T-cell (primary cell): Measurements from ENCODE around the gene WFS1. TPM values are rescaled to one million over a fixed set of nuclear protein-coding genes. Genes with fewer than 3 reads are reported as not detected.

Source experiments
- ATAC-seq, 4 experiments: fragments of 200-7000 bp in 3 of 4; fragments of 150-1000 bp in 1 of 4; cut with Tn5 transposase; replicated peaks in 1 of 4; 1 replicate in 3 of 4; 2 replicates in 1 of 4; pipeline ENCODE4 v1.10.0; 2021; ENCODE audit warnings: moderate library complexity in 3 of 4, mild to moderate bottlenecking in 2 of 4, moderate number of reproducible peaks in 1 of 4
- CTCF ChIA-PET, 2 donors: fragments of 300-600 bp; sonication (Branson Sonifier 250); formaldehyde crosslinking; loops; one replicate each; lab custom pipeline; 2022; ENCODE audit warnings: antibody characterized with exemption in 2 of 2; lab: Charles Lee
- POLR2A ChIA-PET, 2 donors: fragments of 300-600 bp; sonication (Branson Sonifier 250); formaldehyde crosslinking; loops; one replicate each; lab custom pipeline; 2022; ENCODE audit warnings: antibody characterized with exemption in 2 of 2; lab: Charles Lee
- DNase-seq, 35 experiments: peaks; one replicate each; pipeline versions ENCODE4 v3.0.0 to v3.0.0-alpha.2; 2013 to 2023
- H3K27ac ChIP-seq: one replicate; pipeline ENCODE4 v1.5.1; 2013; ENCODE audit warnings: low read length
- H3K27me3 ChIP-seq, 2 experiments: replicated peaks in 1 of 2; 1 replicate in 1 of 2; 2 replicates in 1 of 2; pipeline versions ENCODE4 v1.6.1 to v1.7.0; 2013; ENCODE audit warnings: low read length in 1 of 2, mixed read lengths in 1 of 2; ENCODE audit not compliant: control insufficient read depth in 2 of 2, insufficient read depth in 2 of 2; ENCODE audit errors: extremely low read depth in 1 of 2
- H3K36me3 ChIP-seq, 2 donors: 1 replicate in 1 of 2; 2 replicates in 1 of 2; pipeline versions ENCODE4 v1.6.1 to v1.7.0; 2013; ENCODE audit warnings: low read length in 1 of 2; ENCODE audit not compliant: control insufficient read depth in 2 of 2, insufficient read depth in 1 of 2; ENCODE audit errors: extremely low read depth in 1 of 2
- H3K4me1 ChIP-seq, 2 experiments: 1 replicate in 1 of 2; 2 replicates in 1 of 2; pipeline versions ENCODE4 v1.6.1 to v1.7.0; 2013; ENCODE audit warnings: low read length in 2 of 2, mixed read lengths in 1 of 2; ENCODE audit not compliant: insufficient read depth in 2 of 2, control insufficient read depth in 1 of 2; ENCODE audit errors: extremely low read depth in 1 of 2
- H3K4me3 ChIP-seq, 2 donors: 1 replicate in 1 of 2; 2 replicates in 1 of 2; pipeline versions ENCODE4 v1.5.1 to v1.7.0; 2013; ENCODE audit warnings: mild to moderate bottlenecking in 2 of 2, low read length in 1 of 2, moderate library complexity in 1 of 2; ENCODE audit not compliant: control insufficient read depth in 1 of 2; ENCODE audit errors: extremely low read depth in 1 of 2
- H3K9me3 ChIP-seq: 2 replicates; pipeline ENCODE4 v1.7.0; 2013
- H3K27ac Mint-ChIP-seq, 2 donors: one replicate each; pipeline ENCODE4 v1.8.0; 2020 to 2021; ENCODE audit warnings: mild to moderate bottlenecking in 2 of 2, mixed read lengths in 2 of 2
- H3K27me3 Mint-ChIP-seq, 2 donors: one replicate each; pipeline ENCODE4 v1.8.0; 2021 to 2022; ENCODE audit warnings: mixed read lengths in 2 of 2
- H3K36me3 Mint-ChIP-seq: one replicate; pipeline ENCODE4 v1.8.0; 2021; ENCODE audit warnings: mixed read lengths
- H3K4me1 Mint-ChIP-seq, 3 donors: one replicate each; pipeline ENCODE4 v1.8.0; 2020 to 2022; ENCODE audit warnings: mixed read lengths in 3 of 3, mild to moderate bottlenecking in 1 of 3
- H3K4me3 Mint-ChIP-seq, 3 donors: one replicate each; pipeline ENCODE4 v1.8.0; 2020 to 2022; ENCODE audit warnings: mild to moderate bottlenecking in 3 of 3, mixed read lengths in 3 of 3, moderate library complexity in 3 of 3
- H3K9me3 Mint-ChIP-seq, 3 donors: one replicate each; pipeline ENCODE4 v1.8.0; 2020 to 2022; ENCODE audit warnings: mixed read lengths in 3 of 3
- WGBS: methylation state at CpG from one replicate; pipeline ENCODE4 v1.1.5; 2013; ENCODE audit warnings: missing lambda C conversion rate; ENCODE audit not compliant: insufficient coverage; 5-methylcytosine and 5-hydroxymethylcytosine counted together
- total RNA-seq, 35 experiments: library from RNA in 6 of 35; stranded (reverse) in 6 of 35; fragments of 120-200 nt in 1 of 35; gene quantifications; one replicate each; pipeline versions ENCODE4 v1.2.1 to v1.2.4 and lab custom pipeline; 2013 to 2026

The WFS1 gene
- total RNA-seq, 5 donors from 2014 or later (not counting 1 experiment from before 2014, with no cell fraction given) = 3.2 to 6.2 (median 5.1) TPM

DNA sequence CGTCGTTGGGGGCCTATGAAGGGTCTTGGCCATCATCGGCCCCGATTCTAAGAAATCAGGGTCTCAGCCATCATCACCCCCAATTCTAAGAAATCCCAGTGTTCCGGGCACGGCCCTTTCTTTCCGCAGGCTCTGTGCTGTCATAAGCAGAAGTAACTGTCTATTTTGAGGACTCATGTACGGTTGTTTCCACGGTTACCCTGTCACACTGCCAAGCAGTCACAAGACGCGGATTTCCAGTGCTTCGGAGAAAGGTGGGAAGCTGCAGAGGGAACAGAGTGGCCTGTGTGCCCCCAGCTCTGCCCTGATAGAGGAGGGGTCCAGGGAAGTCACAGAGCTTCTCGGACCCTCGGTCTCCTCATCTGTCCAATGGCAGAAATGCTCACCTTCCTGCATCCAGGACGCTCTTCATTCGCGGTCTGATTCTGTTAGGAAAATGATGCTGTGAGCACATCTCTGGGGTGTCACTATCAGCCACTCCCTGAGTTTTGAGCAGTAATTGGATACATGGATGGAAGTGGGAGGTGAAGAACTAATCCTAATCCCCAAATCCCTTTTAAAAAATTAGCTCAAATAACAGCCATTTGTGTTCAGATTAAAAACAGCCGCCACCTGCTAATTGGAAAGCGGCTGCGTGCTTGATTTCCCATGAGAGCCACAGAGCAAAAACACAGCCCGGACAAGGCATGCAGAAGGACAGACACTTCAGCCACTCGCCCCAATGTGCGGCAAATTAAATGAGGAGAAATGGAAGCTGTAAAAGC is 73.1 kb downstream of the WFS1 start:
- DNase-seq (no peak), ATAC-seq (no peak)
- Histone ChIP-seq H3K4me1 (peaks cover 0 to 18% of the 10 kb centered on the region in 2 experiments), H3K9me3 (no peaks in the 10 kb centered on the region), H3K36me3 (no peaks in the 10 kb centered on the region), H3K4me3 (no peak overlapping the region), H3K27ac (no peak overlapping the region), H3K27me3 (peaks cover 2 to 50% of the 10 kb centered on the region in 2 experiments)
- Mint-ChIP-seq H3K4me3 (no peak overlapping the region), H3K27me3 (peaks cover 30 to 34% of the 10 kb centered on the region in 2 donors), H3K9me3 (no peaks in the 10 kb centered on the region), H3K36me3 (no peaks in the 10 kb centered on the region), H3K27ac (no peak overlapping the region), H3K4me1 (peaks cover 15 to 23% (median 22%) of the 10 kb centered on the region in 3 donors)
- ChIA-PET POLR2A (no interaction called here), CTCF (no interaction called here)
- 67% methylated on average over 15 of the region's 23 CpGs for WGBS

DNA sequence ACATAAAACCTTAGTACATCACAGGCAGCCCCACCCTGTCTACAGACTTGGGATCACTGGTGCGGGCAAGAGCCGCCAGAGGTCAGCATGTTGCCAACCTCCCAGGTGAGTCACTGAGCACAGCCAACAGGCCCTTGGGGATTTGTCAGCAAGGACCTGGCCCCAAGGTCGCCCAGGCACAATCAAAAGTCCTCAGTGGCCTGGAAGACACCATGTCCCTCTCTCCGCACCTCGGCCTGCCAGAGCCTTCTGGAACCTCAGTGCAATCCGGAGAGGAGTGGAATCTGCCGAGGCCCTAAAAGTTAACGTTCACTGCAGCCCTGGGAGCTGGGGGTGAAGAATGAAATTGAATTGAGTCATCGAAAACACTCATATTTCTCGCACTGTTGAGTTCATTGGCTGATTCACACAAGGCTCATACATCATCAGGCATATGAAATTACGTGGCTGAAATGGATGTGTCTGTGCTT is 74.3 kb downstream of the WFS1 start:
- H3K27ac Mint-ChIP-seq = no peak overlapping the region
- peaks cover 3 to 11% (median 10%) of the 10 kb centered on the region in 3 donors for H3K4me1 Mint-ChIP-seq
- no peaks in the 10 kb centered on the region for H3K36me3 ChIP-seq
- peaks cover 26 to 28% of the 10 kb centered on the region in 2 donors for H3K27me3 Mint-ChIP-seq
- H3K4me3 Mint-ChIP-seq = no peak overlapping the region
- no peak for DNase-seq
- H3K36me3 Mint-ChIP-seq = no peaks in the 10 kb centered on the region
- no peaks in the 10 kb centered on the region for H3K9me3 ChIP-seq
- no peak for ATAC-seq
- CTCF ChIA-PET = no interaction called here
- no peak overlapping the region for H3K4me3 ChIP-seq
- peaks cover 0 to 53% of the 10 kb centered on the region in 2 experiments for H3K27me3 ChIP-seq
- POLR2A ChIA-PET = no interaction called here
- no peaks in the 10 kb centered on the region for H3K9me3 Mint-ChIP-seq
- WGBS = 63% methylated on average over 5 of the region's 11 CpGs
- H3K4me1 ChIP-seq = peaks cover 0 to 5% of the 10 kb centered on the region in 2 experiments
- no peak overlapping the region for H3K27ac ChIP-seq

DNA sequence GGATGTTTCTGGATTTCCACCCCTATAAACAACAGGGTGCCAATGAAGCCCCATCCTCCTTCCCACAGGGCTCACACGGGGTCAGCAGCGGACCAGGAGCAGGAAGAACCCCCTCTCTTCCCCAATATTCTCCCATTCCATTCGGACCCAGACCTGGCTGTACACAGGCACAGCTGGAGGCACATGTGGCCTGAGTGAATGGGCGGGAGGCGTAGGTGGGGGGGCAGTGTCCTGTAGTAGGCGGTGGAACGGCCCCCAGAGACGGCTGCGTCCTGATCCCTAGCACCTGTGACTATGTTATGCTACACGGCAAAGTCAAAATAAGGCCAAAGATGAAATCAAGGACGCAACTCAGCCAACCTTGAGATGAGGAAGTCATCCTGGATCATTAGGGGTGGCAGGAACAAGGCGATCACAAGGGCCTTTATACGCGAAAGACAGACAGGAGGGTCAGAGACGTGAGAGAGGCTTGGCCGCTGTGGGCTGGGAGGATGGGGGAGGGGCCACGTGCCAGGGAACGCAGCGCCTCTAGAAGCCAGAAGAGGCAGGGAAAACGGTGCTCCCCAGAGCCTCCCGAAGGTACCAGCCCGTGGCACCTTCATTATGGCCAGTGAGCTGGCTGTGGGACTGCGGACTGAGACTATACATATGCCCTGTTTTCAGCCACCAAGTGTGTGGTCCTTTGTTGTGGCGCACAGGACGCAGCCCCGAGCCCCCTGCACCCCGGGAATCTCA is 75.6 kb downstream of the WFS1 start:
- POLR2A ChIA-PET = no interaction called here
- Mint-ChIP-seq H3K4me1 (peaks cover 0 to 4% (median 3%) of the 10 kb centered on the region in 3 donors), H3K9me3 (no peaks in the 10 kb centered on the region), H3K27ac (no peak overlapping the region), H3K36me3 (no peaks in the 10 kb centered on the region), H3K27me3 (peaks cover 19 to 27% of the 10 kb centered on the region in 2 donors), H3K4me3 (no peak overlapping the region)
- WGBS = 79% methylated on average over 24 of the region's 27 CpGs
- Histone ChIP-seq H3K9me3 (no peaks in the 10 kb centered on the region), H3K4me3 (no peak overlapping the region), H3K27ac (no peak overlapping the region), H3K27me3 (peaks cover 0 to 47% of the 10 kb centered on the region in 2 experiments), H3K4me1 (no peaks in the 10 kb centered on the region), H3K36me3 (no peaks in the 10 kb centered on the region)
- DNase-seq (no peak), ATAC-seq (no peak)
- CTCF ChIA-PET = interaction anchor here in 1 of 2 donors (0.6 kb wide), 1 partner anchor 85 kb away, joined by 5 read pairs; no protein-coding TSS in a partner anchor

DNA sequence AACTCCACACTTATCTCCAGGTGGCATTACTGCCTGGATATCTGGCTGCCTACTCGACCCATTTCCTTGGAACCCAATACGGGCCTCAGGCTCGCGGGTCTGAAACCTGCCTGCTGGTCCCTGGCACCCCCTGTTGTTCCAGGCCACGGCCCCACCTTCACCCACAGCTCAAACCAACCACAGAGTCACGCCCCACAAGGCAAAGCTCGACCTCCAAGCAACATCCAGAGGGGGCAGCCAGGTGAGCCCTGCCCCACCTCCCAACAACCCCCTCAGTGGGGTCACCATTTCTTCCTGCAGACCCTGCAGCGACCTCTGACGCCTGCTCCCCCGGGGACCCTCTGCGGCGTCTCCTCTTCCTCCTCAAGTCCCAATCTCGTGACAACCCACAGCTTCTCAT is 76.2 kb downstream of the WFS1 start:
- Histone ChIP-seq H3K4me3 (no peak overlapping the region), H3K27me3 (peaks cover 0 to 47% of the 10 kb centered on the region in 2 experiments), H3K36me3 (no peaks in the 10 kb centered on the region), H3K4me1 (no peaks in the 10 kb centered on the region), H3K27ac (no peak overlapping the region), H3K9me3 (no peaks in the 10 kb centered on the region)
- Mint-ChIP-seq H3K4me1 (peaks cover 0 to 4% (median 2%) of the 10 kb centered on the region in 3 donors), H3K9me3 (no peaks in the 10 kb centered on the region), H3K27ac (no peak overlapping the region), H3K36me3 (no peaks in the 10 kb centered on the region), H3K4me3 (no peak overlapping the region), H3K27me3 (peaks cover 13 to 26% of the 10 kb centered on the region in 2 donors)
- no peak for ATAC-seq
- POLR2A ChIA-PET = no interaction called here
- no peak for DNase-seq
- CTCF ChIA-PET = interaction anchor here in 1 of 2 donors (0.6 kb wide), 1 partner anchor 85 kb away, joined by 5 read pairs; no protein-coding TSS in a partner anchor
- 74% methylated on average over 13 of the region's 13 CpGs for WGBS

DNA sequence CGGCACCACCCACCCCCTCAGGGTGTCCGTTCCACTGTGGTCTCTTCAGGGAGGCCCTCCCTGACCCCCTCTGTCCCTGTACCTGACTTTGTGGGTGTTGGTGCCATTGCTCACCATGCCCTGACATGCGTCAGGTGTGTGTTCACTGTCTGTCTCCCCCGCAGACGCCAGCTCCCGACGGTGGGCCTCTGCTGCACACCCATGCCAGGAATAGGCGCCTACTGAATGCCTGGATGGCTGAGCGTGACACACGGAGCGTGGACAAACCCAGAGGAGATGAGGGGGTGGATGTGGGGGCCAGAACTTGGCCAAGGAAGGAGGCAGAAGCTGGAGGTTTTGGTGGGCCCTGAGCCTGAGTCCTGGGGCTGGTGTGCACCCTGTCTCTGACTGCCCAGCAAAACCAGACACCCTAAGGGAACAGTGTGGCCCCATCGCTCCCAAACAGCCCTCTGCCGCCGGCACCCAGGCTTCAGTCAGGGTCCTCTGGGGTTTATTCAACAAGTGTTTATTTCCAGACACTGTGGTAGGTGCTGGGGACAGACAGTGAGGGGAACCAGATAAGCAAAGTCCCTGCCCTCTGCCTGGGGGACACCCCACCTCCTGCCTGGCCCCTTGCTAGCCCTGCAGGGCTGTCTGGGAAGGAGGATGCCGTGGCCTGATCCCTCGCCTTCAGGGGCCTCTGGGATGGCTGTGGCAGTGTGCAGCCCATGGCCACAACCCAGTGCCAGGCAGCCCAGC is 76.9 kb downstream of the WFS1 start:
- Mint-ChIP-seq H3K9me3 (no peaks in the 10 kb centered on the region), H3K27ac (no peak overlapping the region), H3K36me3 (no peaks in the 10 kb centered on the region), H3K27me3 (peaks cover 10 to 25% of the 10 kb centered on the region in 2 donors), H3K4me3 (no peak overlapping the region), H3K4me1 (peaks cover 0 to under 1% (median 0%) of the 10 kb centered on the region in 3 donors)
- ATAC-seq (no peak), DNase-seq (no peak)
- ChIA-PET POLR2A (no interaction called here), CTCF (no interaction called here)
- Histone ChIP-seq H3K27me3 (peaks cover 0 to 52% of the 10 kb centered on the region in 2 experiments), H3K4me1 (no peaks in the 10 kb centered on the region), H3K27ac (no peak overlapping the region), H3K4me3 (no peak overlapping the region), H3K36me3 (no peaks in the 10 kb centered on the region), H3K9me3 (no peaks in the 10 kb centered on the region)
- WGBS = 83% methylated on average over 10 of the region's 16 CpGs

DNA sequence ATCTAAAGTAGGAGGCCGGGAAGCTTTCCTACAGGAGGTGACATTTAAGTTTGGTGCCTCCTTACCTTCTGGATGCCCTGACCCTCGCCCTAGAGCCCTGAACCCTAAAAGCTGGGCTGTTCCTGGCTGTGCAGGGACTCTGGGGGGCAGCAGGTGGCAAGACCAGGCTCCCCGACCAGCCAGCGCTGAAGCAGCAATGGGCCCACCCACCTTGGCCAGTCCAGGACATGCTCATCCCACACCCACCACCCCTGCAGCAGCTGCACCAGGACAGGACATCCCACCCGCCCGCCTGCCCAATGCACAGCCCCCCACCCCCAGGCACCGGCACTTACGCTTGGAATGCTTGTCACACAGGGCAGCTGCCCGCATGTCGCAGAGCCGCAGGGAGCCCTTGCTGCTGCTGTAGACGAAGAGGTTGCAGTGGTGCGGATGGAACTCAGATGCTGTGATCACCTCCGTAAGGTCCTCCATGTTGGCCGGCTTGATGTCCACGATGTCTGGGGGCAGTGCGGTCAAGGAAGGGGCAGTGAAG is 77.9 kb downstream of the WFS1 start:
- Mint-ChIP-seq H3K4me1 (no peaks in the 10 kb centered on the region), H3K4me3 (no peak overlapping the region), H3K36me3 (no peaks in the 10 kb centered on the region), H3K9me3 (no peaks in the 10 kb centered on the region), H3K27me3 (peaks cover 12 to 30% of the 10 kb centered on the region in 2 donors), H3K27ac (no peak overlapping the region)
- H3K4me3 ChIP-seq = no peak overlapping the region
- no peaks in the 10 kb centered on the region for H3K9me3 ChIP-seq
- H3K27me3 ChIP-seq = peaks cover 0 to 58% of the 10 kb centered on the region in 2 experiments
- DNase-seq = no peak
- 76% methylated on average over 14 of the region's 17 CpGs for WGBS
- H3K4me1 ChIP-seq = no peaks in the 10 kb centered on the region
- ChIA-PET POLR2A (no interaction called here), CTCF (no interaction called here)
- no peaks in the 10 kb centered on the region for H3K36me3 ChIP-seq
- no peak for ATAC-seq
- no peak overlapping the region for H3K27ac ChIP-seq
